AG04450 (cell line): ENCODE measurements around the gene PELI2. TPM values are rescaled to one million over a fixed set of nuclear protein-coding genes. Genes with fewer than 3 reads are reported as not detected.

Experiments
- CTCF ChIA-PET: fragments of 300-600, 350-600 bp; formaldehyde crosslinking; extraction: SDS; loops from one replicate; lab custom pipeline; 2022; ENCODE audit warnings: antibody characterized with exemption, inconsistent platforms; lab: Charles Lee
- POLR2A ChIA-PET: fragments of 350-600 bp; formaldehyde crosslinking; extraction: SDS; loops from one replicate; lab custom pipeline; 2021; ENCODE audit warnings: antibody characterized with exemption, inconsistent platforms; lab: Yijun Ruan, JAX
- DNase-seq: peaks from one replicate; pipeline ENCODE4 v3.0.0-alpha.2; 2011; ENCODE audit warnings: low read depth, low spot score
- H3K27ac ChIP-seq: one replicate; pipeline ENCODE4 v1.5.1; 2012; ENCODE audit warnings: low read depth, low read length, control low read depth
- H3K27me3 ChIP-seq: one replicate; pipeline ENCODE4 v1.6.0; 2012; ENCODE audit warnings: low read length; ENCODE audit not compliant: control insufficient read depth, insufficient read depth
- H3K4me3 ChIP-seq: 2 replicates; pipeline ENCODE4 v1.5.1; 2011; ENCODE audit warnings: mild to moderate bottlenecking, low read depth, low read length, control low read depth
- H3K9me3 ChIP-seq: 2 replicates; pipeline ENCODE4 v1.5.1; 2012; ENCODE audit warnings: low read length; ENCODE audit not compliant: control insufficient read depth, insufficient read depth
- CTCF ChIP-seq: IDR thresholded peaks from 2 replicates; pipeline ENCODE4 v1.5.1; 2011; ENCODE audit warnings: low read depth, low read length, control low read depth, inconsistent platforms
- polyA plus RNA-seq: library from polyadenylated mRNA; depleted of rRNA; stranded (reverse); fragments of >200 nt; gene quantifications from 2 replicates; pipeline ENCODE4 v1.2.3, GENCODE V29; 2011

The PELI2 gene
- polyA plus RNA-seq, 1 experiment, result 25.7 TPM

DNA sequence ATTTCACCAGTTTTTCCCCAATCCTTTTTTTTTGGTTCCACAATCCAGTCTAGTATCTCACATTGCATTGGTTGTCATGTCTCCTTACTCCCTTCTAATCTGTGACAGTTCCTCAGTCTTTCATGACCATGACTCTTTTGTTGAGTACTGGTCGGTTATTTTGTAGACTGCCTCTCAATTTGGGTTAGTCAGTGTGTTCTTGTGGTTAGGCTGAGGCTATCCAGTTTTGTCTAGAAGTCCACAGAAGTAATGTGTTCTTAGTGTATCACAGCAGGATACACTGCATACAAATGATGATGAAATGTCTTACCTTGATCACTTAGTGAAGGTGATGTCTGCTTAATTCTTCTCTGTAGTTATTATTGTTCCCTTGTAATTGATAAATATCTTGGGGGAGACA, 24.8 kb downstream of the PELI2 start:
- H3K27ac ChIP-seq, result no peak overlapping the region
- H3K9me3 ChIP-seq, result no peaks in the 10 kb centered on the region
- ChIA-PET POLR2A (no interaction called here), CTCF (no interaction called here)
- no peak overlapping the region for H3K4me3 ChIP-seq
- no peak for TF ChIP-seq CTCF
- H3K27me3 ChIP-seq, result no peaks in the 10 kb centered on the region
- no peak for DNase-seq

- Histone ChIP-seq H3K27me3 (no peaks in the 10 kb centered on the region), H3K9me3 (no peaks in the 10 kb centered on the region), H3K27ac (no peak overlapping the region), H3K4me3 (no peak overlapping the region)
- DNase-seq, result no peak
- no peak for TF ChIP-seq CTCF
- ChIA-PET POLR2A (no interaction called here), CTCF (no interaction called here)
Observed at GRCh38 chr14:56144176-56144575, 26.0 kb downstream of the PELI2 start.

DNA sequence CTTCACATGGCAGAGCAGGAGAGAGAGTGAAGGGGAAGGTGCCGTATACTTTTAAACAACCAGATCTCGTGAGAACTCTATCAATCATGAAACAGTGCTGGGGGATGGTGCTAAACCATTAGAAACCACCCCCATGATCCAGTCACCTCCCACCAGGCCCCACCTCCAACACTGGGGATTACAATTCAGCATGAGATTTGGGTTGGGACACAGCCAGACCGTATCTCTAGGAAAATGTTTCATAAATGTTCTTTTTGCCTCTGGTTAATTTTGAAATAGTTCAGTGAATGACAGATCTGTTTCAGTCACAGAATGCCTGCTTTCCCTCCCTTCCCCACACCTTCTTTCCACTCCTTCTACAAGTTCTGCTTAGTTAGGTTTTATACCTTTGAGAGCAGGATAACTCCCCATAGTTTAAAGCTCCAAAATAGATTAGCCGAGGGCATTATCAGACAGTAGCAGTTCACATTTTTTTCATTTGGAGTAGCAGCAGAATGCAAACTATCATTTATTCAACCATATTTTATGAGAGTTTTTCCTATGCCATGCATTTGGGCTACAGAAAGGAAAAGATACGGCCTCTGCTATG, 27.1 kb downstream of the PELI2 start:
- Histone ChIP-seq H3K27me3 (no peaks in the 10 kb centered on the region), H3K27ac (no peak overlapping the region), H3K9me3 (no peaks in the 10 kb centered on the region), H3K4me3 (no peak overlapping the region)
- no peak for TF ChIP-seq CTCF
- CTCF ChIA-PET, result no interaction called here
- DNase-seq, result no peak
- POLR2A ChIA-PET, result no interaction called here

- H3K9me3 ChIP-seq, result no peaks in the 10 kb centered on the region
- POLR2A ChIA-PET, result no interaction called here
- DNase-seq, result peak; percentile 26
- H3K27ac ChIP-seq, result no peak overlapping the region
- no peaks in the 10 kb centered on the region for H3K27me3 ChIP-seq
- no peak overlapping the region for H3K4me3 ChIP-seq
- CTCF ChIA-PET, result no interaction called here
- no peak for TF ChIP-seq CTCF
Observed at GRCh38 chr14:56145965-56146364, 27.8 kb downstream of the PELI2 start.

DNA sequence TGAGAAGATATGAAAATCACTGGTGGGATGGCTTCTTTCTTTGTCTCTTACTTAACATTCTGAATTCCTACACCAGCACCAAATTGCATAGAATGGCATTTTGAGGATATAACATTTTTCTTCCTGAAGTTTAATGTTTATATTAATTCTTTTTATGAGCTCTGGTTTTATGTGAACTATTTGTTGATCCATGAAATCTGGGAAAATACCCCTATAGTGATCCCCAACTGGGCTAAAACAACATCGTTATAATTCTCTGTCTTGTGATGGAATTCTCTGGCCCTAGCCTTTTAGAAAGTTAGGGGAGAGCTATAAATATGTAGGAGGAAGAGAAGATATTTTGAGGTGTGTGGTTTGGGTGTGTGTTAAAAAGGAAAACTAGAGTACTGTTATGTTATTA, 29.2 kb downstream of the PELI2 start:
- DNase-seq, result no peak
- POLR2A ChIA-PET, result no interaction called here
- Histone ChIP-seq H3K27ac (no peak overlapping the region), H3K9me3 (no peaks in the 10 kb centered on the region), H3K27me3 (no peaks in the 10 kb centered on the region), H3K4me3 (no peak overlapping the region)
- TF ChIP-seq CTCF, result no peak
- CTCF ChIA-PET, result interaction anchor here (0.6 to 1.4 kb wide), 2 partner anchors 343 to 553 kb away, joined by 4 to 12 read pairs; no protein-coding TSS in a partner anchor
